SK-N-SH (cell line): ENCODE results near the gene KIF25.

Experiments used
- CTCF ChIP-seq: fragments of 200-600 bp; sonication (generic); IDR thresholded peaks from 2 replicates; pipeline ENCODE4 v1.6.1; 2017; ENCODE audit warnings: antibody characterized with exemption, mild to moderate bottlenecking, moderate library complexity
- EP300 ChIP-seq, 2 experiments: IDR thresholded peaks; 2 replicates each; pipeline versions ENCODE4 v1.4.0 to v1.6.1; 2012; ENCODE audit warnings: borderline replicate concordance in 1 of 2, low read depth in 1 of 2, low read length in 1 of 2
- EZH2phosphoT487 ChIP-seq: fragments of 200-600 bp; sonication (generic); IDR thresholded peaks from 2 replicates; pipeline ENCODE4 v1.6.1; 2017; ENCODE audit warnings: low read depth, mixed run types, mild to moderate bottlenecking, antibody characterized with exemption, moderate library complexity, borderline replicate concordance
- MAX ChIP-seq: IDR thresholded peaks from 2 replicates; pipeline ENCODE4 v1.4.0; 2012; ENCODE audit warnings: low read depth
- NFIC ChIP-seq: IDR thresholded peaks from 2 replicates; pipeline ENCODE4 v1.4.0; 2012; ENCODE audit warnings: borderline replicate concordance
- NRF1 ChIP-seq: IDR thresholded peaks from 2 replicates; pipeline ENCODE4 v1.6.1; 2012; ENCODE audit warnings: low read depth, mild to moderate bottlenecking, low read length
- POLR2AphosphoS5 ChIP-seq: IDR thresholded peaks from 2 replicates; pipeline ENCODE4 v1.6.1; 2012; ENCODE audit warnings: low read depth, low read length
- RAD21 ChIP-seq: IDR thresholded peaks from 2 replicates; pipeline ENCODE4 v1.6.1; 2012; ENCODE audit warnings: mild to moderate bottlenecking, low read length
- RCOR1 ChIP-seq: fragments of 150-350 bp; IDR thresholded peaks from 2 replicates; pipeline ENCODE4 v1.6.1; 2017; ENCODE audit warnings: antibody characterized with exemption, low read length
- SIN3A ChIP-seq: IDR thresholded peaks from 2 replicates; pipeline ENCODE4 v1.6.1; 2012; ENCODE audit warnings: low read depth, mild to moderate bottlenecking, low read length, moderate library complexity, borderline replicate concordance
- YY1 ChIP-seq: IDR thresholded peaks from 2 replicates; pipeline ENCODE4 v1.4.0; 2012; ENCODE audit warnings: low read depth, mild to moderate bottlenecking
- TF ChIP-seq, protein P1 (sequence below): fragments of 150-350 bp; IDR thresholded peaks from 2 replicates; pipeline ENCODE4 v1.6.1; 2017; ENCODE audit warnings: antibody characterized with exemption, low read length, low read depth, borderline replicate concordance
- TF ChIP-seq, protein P2 (sequence below): IDR thresholded peaks from 2 replicates; pipeline ENCODE4 v1.4.0; 2012; ENCODE audit warnings: low read depth, borderline replicate concordance

- TF ChIP-seq RCOR1, result no peak
- TF ChIP-seq MAX, result no peak
- no peak for TF ChIP-seq EP300 (IDR thresholded peaks at IDR 0.05; ENCODE audit: borderline replicate concordance in 1 of 2, low read depth in 1 of 2, low read length in 1 of 2)
- TF ChIP-seq, protein P1, sequence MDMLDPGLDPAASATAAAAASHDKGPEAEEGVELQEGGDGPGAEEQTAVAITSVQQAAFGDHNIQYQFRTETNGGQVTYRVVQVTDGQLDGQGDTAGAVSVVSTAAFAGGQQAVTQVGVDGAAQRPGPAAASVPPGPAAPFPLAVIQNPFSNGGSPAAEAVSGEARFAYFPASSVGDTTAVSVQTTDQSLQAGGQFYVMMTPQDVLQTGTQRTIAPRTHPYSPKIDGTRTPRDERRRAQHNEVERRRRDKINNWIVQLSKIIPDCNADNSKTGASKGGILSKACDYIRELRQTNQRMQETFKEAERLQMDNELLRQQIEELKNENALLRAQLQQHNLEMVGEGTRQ, result no peak
- TF ChIP-seq POLR2AphosphoS5, result no peak
- no peak for TF ChIP-seq CTCF
- TF ChIP-seq YY1, result no peak
- TF ChIP-seq NRF1, result no peak
- TF ChIP-seq, protein P2, sequence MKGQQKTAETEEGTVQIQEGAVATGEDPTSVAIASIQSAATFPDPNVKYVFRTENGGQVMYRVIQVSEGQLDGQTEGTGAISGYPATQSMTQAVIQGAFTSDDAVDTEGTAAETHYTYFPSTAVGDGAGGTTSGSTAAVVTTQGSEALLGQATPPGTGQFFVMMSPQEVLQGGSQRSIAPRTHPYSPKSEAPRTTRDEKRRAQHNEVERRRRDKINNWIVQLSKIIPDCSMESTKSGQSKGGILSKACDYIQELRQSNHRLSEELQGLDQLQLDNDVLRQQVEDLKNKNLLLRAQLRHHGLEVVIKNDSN, result no peak
- no peak for TF ChIP-seq RAD21
- no peak for TF ChIP-seq NFIC
- no peak for TF ChIP-seq SIN3A
- TF ChIP-seq EZH2phosphoT487, result no peak
Measured at GRCh38 chr6:168055696-168056489, 58.4 kb downstream of the KIF25 start.
